Femur (tissue), 1 donor: ENCODE measurements around the gene ST6GALNAC2.
A peak's percentile ranks its signal among the peaks of the same experiment; 100 is the strongest.

Experiments
- DNase-seq: peaks from one replicate; pipeline ENCODE4 v3.0.0-alpha.2; 2017

ST6GALNAC2 gene

GRCh38 chr17:76553178-76553908 lies 32.3 kb downstream of the ST6GALNAC2 start:
- DNase-seq = no peak

GRCh38 chr17:76551685-76552084 lies 34.0 kb downstream of the ST6GALNAC2 start:
- no peak for DNase-seq

- DNase-seq = no peak
Measured at GRCh38 chr17:76550712-76551615, 34.7 kb downstream of the ST6GALNAC2 start.

- DNase-seq = no peak
Measured at GRCh38 chr17:76549539-76549938, 36.1 kb downstream of the ST6GALNAC2 start.

GRCh38 chr17:76549215-76549518 lies 36.5 kb downstream of the ST6GALNAC2 start:
- DNase-seq = no peak

GRCh38 chr17:76548378-76549214 lies 37.1 kb downstream of the ST6GALNAC2 start:
- DNase-seq = no peak

GRCh38 chr17:76547642-76548202 lies 37.9 kb downstream of the ST6GALNAC2 start:
- DNase-seq = no peak

GRCh38 chr17:76547183-76547641 lies 38.4 kb downstream of the ST6GALNAC2 start:
- peak; percentile 77 for DNase-seq

- no peak for DNase-seq
Measured at GRCh38 chr17:76546556-76547182, 39.0 kb downstream of the ST6GALNAC2 start.

- DNase-seq = no peak
Measured at GRCh38 chr17:76545918-76546555, 39.6 kb downstream of the ST6GALNAC2 start.

GRCh38 chr17:76544546-76545365 lies 40.9 kb downstream of the ST6GALNAC2 start:
- DNase-seq = no peak

- no peak for DNase-seq
Measured at GRCh38 chr17:76543826-76544545, 41.7 kb downstream of the ST6GALNAC2 start.

- no peak for DNase-seq
Measured at GRCh38 chr17:76543482-76543825, 42.2 kb downstream of the ST6GALNAC2 start.

GRCh38 chr17:76542984-76543383 lies 42.7 kb downstream of the ST6GALNAC2 start:
- DNase-seq = no peak

GRCh38 chr17:76542566-76542971 lies 43.1 kb downstream of the ST6GALNAC2 start:
- DNase-seq = no peak

GRCh38 chr17:76541739-76542454 lies 43.8 kb downstream of the ST6GALNAC2 start:
- no peak for DNase-seq

GRCh38 chr17:76540381-76541300 lies 45.0 kb downstream of the ST6GALNAC2 start:
- peak; percentile 96 for DNase-seq

GRCh38 chr17:76539631-76540271 lies 45.9 kb downstream of the ST6GALNAC2 start, which contains the start of gene PRCD:
PRCD (plus strand) TSS chr17:76540044; CDS start chr17:76540142, 98 bp downstream.
- no peak for DNase-seq
